NK-92 (cell line): ENCODE data around the gene RHOT2.

ENCODE experiments used
- DNase-seq: peaks from one replicate; lab custom pipeline; 2025; ENCODE audit not compliant: unreplicated experiment; lab: John Stamatoyannopoulos, UW

Gene RHOT2

GRCh38 chr16:669666-670065 lies 1.7 kb downstream of the RHOT2 start:
- no peak for DNase-seq

DNA sequence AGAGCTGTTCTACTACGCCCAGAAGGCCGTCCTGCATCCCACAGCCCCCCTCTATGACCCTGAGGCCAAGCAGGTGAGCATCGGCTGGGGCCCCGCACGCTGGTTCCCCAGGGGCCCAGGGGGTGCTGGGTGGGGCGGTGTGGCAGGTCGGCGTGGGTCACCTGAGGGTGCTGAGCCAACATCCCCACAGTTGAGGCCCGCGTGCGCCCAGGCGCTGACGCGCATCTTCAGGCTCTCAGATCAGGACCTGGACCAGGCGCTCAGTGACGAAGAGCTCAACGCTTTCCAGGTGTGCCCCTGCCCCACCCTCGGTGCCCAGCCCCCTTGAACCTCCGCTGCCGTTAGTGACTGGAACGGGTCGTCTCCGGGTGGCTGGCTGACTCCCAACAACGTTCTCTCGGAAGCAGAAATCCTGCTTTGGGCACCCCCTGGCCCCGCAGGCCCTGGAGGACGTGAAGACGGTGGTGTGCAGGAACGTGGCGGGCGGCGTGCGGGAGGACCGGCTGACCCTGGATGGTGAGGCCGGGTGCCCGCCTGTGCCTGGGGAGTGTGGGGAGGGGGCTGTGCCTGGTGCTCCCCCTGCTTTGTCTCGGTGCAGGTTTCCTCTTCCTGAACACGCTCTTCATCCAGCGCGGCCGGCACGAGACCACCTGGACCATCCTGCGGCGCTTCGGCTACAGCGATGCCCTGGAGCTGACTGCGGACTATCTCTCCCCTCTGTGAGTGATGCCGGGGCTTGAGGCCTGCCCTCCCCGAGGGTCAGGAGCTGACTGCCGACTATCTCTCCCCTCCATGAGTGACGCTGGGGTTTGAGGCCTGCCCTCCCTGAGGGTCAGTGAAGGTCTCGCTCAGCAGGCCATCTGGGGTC lies 2.8 kb downstream of the RHOT2 start:
- DNase-seq = no peak

GRCh38 chr16:671353-672131 lies 3.6 kb downstream of the RHOT2 start:
- no peak for DNase-seq

DNA sequence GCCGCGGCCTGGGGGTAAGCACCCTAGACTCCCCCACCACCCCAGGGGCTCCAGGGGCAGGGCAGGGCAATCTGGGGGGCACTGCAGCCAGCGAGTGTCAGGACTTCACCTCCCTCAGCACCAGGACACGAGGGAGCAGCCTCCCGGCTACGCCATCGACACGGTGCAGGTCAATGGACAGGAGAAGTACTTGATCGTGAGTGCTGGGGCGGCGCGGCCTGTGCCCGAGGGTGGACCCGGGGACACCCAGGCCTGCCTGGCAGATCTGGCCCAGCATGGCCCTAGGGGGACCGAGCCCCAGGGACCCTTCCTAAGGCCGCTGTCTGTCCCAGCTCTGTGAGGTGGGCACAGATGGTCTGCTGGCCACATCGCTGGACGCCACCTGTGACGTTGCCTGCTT lies 4.4 kb downstream of the RHOT2 start:
- no peak for DNase-seq

- DNase-seq = no peak
Measured at GRCh38 chr16:672851-673250, 4.9 kb downstream of the RHOT2 start.

GRCh38 chr16:673399-673991 lies 5.6 kb downstream of the RHOT2 start:
- no peak for DNase-seq

DNA sequence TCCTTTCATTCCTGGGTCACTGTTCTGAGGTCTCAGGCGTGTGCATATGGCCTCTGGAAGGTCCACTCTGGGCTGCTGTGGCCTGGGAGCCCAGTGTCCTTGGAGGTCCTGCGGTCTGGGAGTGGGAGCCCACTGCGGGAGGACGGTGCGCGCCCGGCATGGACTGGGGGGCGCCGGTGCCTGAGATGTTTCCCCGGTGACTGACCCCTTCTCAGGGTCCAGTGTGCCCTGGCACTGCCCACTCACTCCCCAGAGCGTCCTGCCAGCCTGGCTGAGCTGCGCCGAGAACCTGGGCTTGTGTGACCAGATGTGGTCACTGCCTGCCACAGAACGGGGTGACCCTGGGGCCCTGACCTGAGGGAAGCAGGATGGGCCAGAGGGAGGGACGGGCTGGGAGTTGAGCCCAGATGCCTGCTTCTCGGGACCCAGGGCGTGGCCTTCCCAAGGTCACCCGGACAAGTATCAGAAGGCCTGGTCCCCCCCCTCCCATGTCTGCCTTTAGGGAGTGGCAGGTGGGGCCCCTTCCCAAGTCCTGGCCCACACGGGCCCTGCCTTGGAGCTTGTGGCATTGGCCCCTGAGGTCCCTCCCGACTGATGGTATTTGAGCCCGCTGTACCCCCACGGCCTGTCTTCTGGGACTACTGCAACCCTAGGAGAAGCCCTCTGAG lies 6.4 kb downstream of the RHOT2 start:
- DNase-seq = no peak

GRCh38 chr16:674968-675883 lies 7.3 kb downstream of the RHOT2 start, which contains the start of gene RHBDL1:
TSS of gene RHBDL1 (plus strand) at chr16:675671. CDS start at chr16:675791, 120 bp downstream.
- no peak for DNase-seq

DNA sequence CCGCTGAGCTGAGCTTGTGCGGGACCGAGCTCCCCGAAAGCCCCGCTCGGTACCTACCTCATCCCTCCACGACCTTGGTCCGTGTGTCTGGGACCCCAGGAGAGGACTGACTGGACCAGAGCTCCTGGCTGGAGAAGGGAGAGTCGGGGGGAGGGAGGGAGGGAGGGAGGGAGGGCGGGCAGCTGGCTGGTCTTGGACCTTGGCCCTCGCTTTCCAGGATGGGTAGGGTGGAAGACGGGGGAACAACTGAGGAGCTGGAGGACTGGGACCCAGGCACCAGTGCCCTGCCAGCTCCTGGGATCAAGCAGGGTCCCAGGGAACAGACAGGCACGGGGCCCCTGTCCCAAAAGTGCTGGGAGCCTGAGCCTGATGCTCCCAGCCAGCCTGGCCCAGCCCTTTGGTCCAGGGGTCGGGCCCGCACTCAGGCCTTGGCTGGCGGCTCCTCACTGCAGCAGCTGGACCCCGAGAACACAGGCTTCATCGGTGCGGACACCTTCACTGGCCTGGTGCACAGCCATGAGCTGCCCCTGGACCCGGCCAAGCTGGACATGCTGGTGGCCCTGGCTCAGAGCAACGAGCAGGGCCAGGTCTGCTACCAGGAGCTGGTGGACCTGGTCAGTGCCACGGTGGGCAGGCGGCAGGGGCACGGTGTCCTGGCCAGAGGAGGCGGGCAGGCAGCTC lies 8.1 kb downstream of the RHOT2 start:
- DNase-seq = no peak

- no peak for DNase-seq
Measured at GRCh38 chr16:676565-676902, 8.6 kb downstream of the RHOT2 start.

GRCh38 chr16:676913-677312 lies 9.0 kb downstream of the RHOT2 start:
- no peak for DNase-seq

DNA sequence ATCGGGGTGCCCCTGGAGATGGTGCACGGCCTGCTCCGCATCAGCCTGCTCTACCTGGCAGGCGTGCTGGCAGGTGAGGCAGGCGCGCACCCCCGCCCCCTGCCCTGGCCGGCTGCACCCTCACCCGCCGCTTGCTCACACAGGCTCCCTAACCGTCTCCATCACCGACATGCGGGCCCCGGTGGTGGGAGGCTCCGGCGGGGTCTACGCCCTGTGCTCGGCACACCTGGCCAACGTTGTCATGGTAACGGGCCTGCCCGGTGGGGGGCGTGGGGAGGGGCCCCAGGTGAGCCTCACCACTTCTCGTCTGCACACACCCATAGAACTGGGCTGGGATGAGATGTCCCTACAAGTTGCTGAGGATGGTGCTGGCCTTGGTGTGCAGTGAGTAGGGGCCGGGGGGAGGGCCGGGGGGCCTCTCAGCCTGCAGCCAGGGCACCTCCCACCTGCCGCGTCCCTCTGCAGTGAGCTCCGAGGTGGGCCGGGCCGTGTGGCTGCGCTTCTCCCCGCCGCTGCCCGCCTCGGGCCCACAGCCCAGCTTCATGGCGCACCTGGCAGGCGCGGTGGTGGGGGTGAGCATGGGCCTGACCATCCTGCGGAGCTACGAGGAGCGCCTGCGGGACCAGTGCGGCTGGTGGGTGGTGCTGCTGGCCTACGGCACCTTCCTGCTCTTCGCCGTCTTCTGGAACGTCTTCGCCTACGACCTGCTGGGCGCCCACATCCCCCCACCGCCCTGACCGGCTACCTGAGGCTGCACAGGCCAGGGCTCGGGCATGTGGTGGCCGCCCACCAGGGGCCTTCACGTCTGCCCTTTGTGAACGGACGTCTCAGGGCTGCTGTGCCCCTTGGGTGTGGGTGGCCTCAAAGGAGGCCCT lies 9.6 kb downstream of the RHOT2 start:
- no peak for DNase-seq

- no peak for DNase-seq
Measured at GRCh38 chr16:678209-678857, 10.4 kb downstream of the RHOT2 start.

- no peak for DNase-seq
Measured at GRCh38 chr16:678858-679813, 11.2 kb downstream of the RHOT2 start.

GRCh38 chr16:679814-680624 lies 12.1 kb downstream of the RHOT2 start, which contains the start of gene STUB1:
TSS of gene STUB1 (plus strand) at chr16:680410. CDS start at chr16:680526, 116 bp downstream.
- DNase-seq = peak; percentile 35

- no peak for DNase-seq
Measured at GRCh38 chr16:680625-680945, 12.7 kb downstream of the RHOT2 start.
